Endothelial cell of umbilical vein (primary cell): Measurements from ENCODE around the gene MYO16.

Experiments used
- CTCF ChIP-seq, 2 donors: IDR thresholded peaks; 1 replicate in 1 of 2; 2 replicates in 1 of 2; pipeline ENCODE4 v1.5.1; 2011; ENCODE audit warnings: low read length in 2 of 2, mild to moderate bottlenecking in 2 of 2, moderate library complexity in 2 of 2, control low read depth in 1 of 2, inconsistent platforms in 1 of 2, low read depth in 1 of 2; ENCODE audit not compliant: insufficient read depth in 1 of 2; ENCODE audit errors: extremely low read depth in 1 of 2
- EZH2 ChIP-seq: IDR thresholded peaks from 2 replicates; pipeline ENCODE4 v1.6.1; 2012; ENCODE audit warnings: borderline replicate concordance, low read depth, mild to moderate bottlenecking, moderate library complexity, low read length, inconsistent platforms; ENCODE audit not compliant: severe bottlenecking
- FOS ChIP-seq: IDR thresholded peaks from 2 replicates; pipeline ENCODE4 v1.6.1; 2011; ENCODE audit warnings: mild to moderate bottlenecking, low read length, moderate library complexity, borderline replicate concordance; ENCODE audit not compliant: insufficient read depth
- GATA2 ChIP-seq: IDR thresholded peaks from 2 replicates; pipeline ENCODE4 v1.7.0; 2011; ENCODE audit warnings: low read depth, mild to moderate bottlenecking, moderate library complexity, mixed read lengths, low read length; ENCODE audit not compliant: insufficient read length, insufficient read depth
- JUN ChIP-seq: IDR thresholded peaks from 2 replicates; pipeline ENCODE4 v1.6.1; 2011; ENCODE audit warnings: borderline replicate concordance, low read depth; ENCODE audit not compliant: insufficient read length, insufficient read depth
- MAX ChIP-seq: IDR thresholded peaks from 2 replicates; pipeline ENCODE4 v1.6.1; 2011; ENCODE audit not compliant: insufficient read depth, insufficient read length
- MYC ChIP-seq: IDR thresholded peaks from one replicate; pipeline ENCODE4 v1.6.1; 2011; ENCODE audit warnings: mild to moderate bottlenecking, low read depth, low read length
- POLR2A ChIP-seq: IDR thresholded peaks from 2 replicates; pipeline ENCODE4 v1.6.1; 2012; ENCODE audit warnings: low read depth, mild to moderate bottlenecking, control low read depth, low read length
- POLR2AphosphoS5 ChIP-seq: IDR thresholded peaks from 2 replicates; pipeline ENCODE4 v1.6.1; 2012; ENCODE audit warnings: low read depth, mild to moderate bottlenecking, control low read depth, low read length, moderate library complexity; ENCODE audit not compliant: insufficient read depth

GRCh38 chr13:109224033-109224432, 594.6 kb downstream of the MYO16 start:
- no peak for TF ChIP-seq POLR2AphosphoS5
- TF ChIP-seq POLR2A, result no peak
- TF ChIP-seq JUN, result no peak
- TF ChIP-seq EZH2, result no peak
- no peak for TF ChIP-seq MAX
- no peak for TF ChIP-seq CTCF (IDR thresholded peaks at IDR 0.05; ENCODE audit: extremely low read depth in 1 of 2, insufficient read depth in 1 of 2, low read depth in 1 of 2, low read length in 2 of 2)
- TF ChIP-seq FOS, result no peak
- TF ChIP-seq GATA2, result no peak
- TF ChIP-seq MYC, result no peak
